HG02870 (cell line): Measurements from ENCODE around the gene NKAIN1.
"Not testable (repeated sequence)": the region's sequence is repeated elsewhere in the genome, so short reads cannot be mapped to it uniquely, and the experiment has no call there.

Experiments
- ATAC-seq: cut with Tn5 transposase; IDR thresholded peaks from one replicate; pipeline ENCODE4 v1.9.1; 2021; ENCODE audit warnings: mild to moderate bottlenecking, moderate library complexity; ENCODE audit not compliant: unreplicated experiment

NKAIN1 gene

GRCh38 chr1:31198600-31198999 is 41.1 kb downstream of the NKAIN1 start:
- no peak for ATAC-seq

DNA sequence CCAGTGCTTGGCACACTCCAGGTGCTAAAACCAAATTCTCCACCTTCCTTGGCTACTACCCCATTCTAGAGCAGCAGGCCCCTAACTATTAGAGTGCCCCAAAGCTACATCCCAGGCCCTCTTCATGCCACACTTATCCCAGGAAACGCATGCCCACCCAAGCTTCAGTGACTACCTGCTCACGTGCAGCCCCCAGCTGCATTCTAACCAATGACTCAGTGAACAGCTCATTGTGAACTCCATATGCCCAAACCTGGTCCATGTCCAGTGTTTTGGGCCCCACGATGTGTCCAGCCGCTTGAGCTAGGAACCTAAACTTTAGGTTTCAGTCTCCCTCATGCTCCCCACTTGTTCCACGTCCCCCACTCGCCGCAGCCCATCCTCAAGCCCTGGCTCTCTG is 41.5 kb downstream of the NKAIN1 start:
- no peak for ATAC-seq

- no peak for ATAC-seq
These were observed 43.0 kb downstream of the NKAIN1 start for GRCh38 chr1:31196685-31197084.

DNA sequence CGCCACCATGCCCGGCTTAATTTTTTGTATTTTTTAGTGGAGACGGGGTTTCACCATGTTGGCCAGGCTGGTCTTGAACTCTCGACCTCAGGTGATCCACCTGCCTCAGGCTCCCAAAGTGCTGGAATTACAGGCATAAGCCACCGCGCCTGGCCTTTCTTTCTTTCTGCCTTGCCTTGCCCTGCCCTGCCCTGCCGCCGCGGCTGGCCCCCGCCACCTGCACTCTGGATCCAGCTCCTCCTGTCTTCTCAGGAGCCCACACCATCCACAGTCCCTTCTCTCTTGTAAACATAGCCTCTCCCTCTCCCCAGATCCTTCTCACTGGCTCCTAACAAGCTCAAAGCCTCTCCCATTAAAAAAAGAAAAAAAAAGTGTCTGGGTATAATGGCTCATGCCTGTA is 44.4 kb downstream of the NKAIN1 start:
- ATAC-seq, result not testable (repeated sequence)

DNA sequence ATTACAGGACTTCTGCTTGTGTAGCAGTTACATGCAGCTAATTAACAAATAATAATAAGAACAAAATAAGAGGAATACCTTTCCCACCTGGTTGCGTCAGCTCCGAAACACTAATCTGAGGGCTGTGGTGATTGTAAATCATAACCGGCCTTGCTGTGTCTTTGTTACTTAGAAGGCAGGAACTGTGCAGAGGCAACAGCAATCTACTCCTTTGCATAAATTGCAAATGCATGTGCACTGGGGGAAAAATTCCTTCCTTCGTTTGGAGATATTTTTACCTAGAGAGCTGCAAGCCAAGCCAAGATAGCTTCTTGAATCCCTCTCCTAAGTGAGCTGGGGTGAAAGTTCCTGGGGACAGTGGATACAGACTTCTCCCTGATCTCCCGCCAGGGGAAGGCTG is 46.0 kb downstream of the NKAIN1 start:
- ATAC-seq, result no peak

GRCh38 chr1:31191281-31191680 is 48.4 kb downstream of the NKAIN1 start:
- ATAC-seq, result no peak

GRCh38 chr1:31189696-31190674 is 49.7 kb downstream of the NKAIN1 start:
- no peak for ATAC-seq

GRCh38 chr1:31183927-31184554 is 55.6 kb downstream of the NKAIN1 start:
- ATAC-seq, result no peak

DNA sequence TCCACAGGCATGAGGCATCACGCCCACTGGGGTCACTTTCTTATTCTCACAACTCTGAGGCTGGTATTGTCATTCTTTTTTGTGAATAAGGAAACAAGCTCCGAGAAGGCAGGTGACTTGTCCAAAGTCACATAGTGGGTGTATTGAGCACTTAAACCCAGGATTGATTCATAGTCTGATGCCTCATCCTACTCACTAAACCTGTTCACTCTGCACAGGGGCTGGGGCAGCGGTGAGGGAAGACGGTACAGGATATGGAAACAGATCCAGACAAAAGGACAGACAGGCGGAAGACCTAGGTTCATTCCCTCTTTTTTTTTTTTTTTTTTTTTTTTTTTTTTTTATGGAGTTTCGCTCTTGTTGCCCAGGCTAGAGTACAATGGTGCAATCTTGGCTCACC is 56.6 kb downstream of the NKAIN1 start:
- ATAC-seq, result no peak

DNA sequence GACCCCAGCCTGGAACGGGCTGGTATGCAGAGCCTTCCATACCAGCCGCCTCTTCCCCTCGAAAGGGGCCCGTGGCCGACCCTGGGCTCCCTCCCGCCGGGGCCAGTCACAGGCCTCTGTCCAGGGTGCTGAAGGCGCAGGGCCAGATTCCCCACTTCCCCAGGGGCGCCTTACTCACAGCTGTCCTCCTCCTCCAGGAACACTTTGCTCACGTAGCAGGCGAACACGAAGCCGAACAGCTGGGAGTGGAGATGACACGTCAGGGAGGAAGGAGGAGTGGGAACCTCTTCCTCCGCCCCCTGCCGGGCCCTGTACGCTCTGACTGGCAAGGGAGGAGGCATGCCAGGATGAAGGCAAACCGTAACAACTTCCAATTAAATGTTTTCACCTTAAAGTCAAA is 57.3 kb downstream of the NKAIN1 start:
- no peak for ATAC-seq

DNA sequence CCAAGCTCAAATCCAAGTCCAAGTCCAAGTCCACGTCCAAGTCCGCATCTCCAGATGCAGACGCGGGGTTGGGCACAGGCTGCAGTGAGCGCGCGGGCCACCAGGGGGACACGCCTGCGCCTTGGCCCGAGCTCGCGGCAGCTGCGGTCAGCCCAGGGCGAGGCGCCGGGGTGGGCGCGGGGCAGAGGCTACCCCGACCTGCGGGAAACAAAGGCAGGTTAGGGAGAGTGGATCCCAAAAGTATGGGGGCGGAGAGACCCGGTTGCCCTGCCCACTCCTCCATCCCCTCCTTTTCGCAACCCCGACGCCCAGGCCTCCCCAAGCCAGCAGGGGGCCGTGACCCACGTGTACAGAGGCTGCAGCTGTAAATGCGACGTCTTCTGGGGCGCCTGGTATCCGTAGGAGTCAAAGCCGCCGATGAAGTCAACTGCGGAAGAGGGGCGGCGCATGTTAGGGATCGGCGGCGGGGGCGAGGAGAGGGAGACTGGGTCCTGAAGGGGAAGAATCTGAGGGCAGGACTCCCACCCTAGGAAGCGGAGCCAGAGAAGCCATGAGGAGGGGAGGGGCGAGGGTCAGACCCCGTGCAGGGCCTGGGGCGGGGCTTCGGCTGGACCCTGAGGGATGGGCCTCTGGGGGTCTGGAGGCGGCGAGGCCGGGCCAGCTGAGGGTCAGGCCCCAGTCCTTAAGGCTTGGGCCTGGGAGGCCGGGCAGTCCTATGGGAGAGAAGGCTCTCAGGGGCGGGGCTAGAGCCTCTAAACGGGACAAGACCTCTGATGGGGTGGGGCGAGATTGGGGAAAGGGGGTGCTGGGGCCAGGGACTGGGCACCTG is 58.0 kb downstream of the NKAIN1 start:
- ATAC-seq, result no peak

GRCh38 chr1:31180338-31180737 is 59.3 kb downstream of the NKAIN1 start:
- no peak for ATAC-seq

DNA sequence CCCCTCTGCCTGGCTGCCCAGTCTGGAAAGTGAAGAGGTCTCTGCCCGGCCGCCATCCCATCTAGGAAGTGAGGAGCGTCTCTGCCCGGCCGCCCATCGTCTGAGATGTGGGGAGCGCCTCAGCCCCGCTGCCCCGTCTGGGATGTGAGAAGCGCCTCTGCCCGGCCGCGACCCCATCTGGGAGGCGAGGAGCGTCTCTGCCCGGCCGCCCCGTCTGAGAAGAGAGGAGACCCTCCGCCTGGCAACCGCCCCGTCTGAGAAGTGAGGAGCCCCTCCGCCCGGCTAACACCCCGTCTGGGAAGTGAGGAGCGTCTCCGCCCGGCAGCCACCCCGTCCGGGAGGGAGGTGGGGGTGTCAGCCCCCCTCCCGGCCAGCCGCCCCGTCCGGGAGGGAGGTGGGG is 63.4 kb downstream of the NKAIN1 start:
- ATAC-seq, result not testable (repeated sequence)

- no peak for ATAC-seq
These were observed 69.3 kb downstream of the NKAIN1 start for GRCh38 chr1:31170486-31170735.

DNA sequence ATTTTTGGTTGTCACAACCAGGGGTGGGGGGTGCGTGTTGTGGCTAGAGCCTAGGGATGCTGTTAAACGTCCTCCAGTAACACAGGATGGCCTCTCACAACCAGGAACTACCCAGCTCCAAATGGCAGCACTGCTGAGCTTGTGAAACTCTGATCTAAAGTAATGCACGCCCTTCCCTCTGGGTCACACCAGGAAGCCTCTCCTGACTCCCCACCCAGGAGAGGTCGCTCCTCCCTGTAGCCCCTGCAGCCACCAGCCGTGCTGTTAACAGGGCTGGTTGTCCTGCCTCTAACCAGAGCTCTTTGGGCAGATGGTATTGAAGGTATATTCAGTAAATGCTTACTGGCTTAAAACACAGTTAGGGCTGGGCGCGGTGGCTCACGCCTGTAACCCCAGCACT is 73.2 kb downstream of the NKAIN1 start:
- ATAC-seq, result no peak

DNA sequence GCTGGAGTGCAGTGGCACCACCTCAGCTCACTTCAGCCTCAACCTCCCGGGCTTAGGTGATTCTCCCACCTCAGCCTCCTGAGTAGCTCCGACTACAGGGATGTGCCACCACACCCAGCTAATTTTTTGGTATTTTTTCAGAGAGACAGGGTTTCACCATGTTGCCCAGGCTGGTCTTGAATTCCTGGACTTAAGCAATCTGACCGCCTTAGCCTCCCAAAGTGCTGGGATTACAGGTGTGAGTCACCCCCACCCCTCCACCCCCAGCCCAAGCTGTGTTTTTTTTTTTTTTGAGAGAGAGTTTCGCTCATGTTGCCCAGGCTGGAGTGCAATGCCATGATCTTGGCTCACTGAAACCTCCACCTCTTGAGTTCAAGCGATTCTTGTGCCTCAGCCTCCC is 75.4 kb downstream of the NKAIN1 start:
- no peak for ATAC-seq

DNA sequence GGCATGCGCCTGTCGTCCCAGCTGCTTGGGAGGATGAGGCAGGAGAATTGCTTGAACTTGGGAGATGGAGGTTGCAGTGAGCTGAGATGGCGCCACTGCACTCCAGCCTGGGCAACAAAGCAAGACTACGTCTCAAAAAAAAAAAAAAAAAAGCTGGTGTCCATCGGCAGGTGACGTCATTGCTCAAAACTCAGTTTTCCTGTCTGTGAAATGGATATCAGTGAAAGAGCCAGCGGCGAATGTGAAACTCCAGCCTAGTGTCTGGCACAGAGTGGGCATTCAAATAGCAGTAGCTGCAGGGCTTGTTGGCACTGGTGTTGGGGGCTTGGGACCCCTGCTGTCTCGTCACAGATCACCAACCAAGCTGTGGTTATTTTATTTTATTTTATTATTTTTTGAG is 75.8 kb downstream of the NKAIN1 start:
- no peak for ATAC-seq

DNA sequence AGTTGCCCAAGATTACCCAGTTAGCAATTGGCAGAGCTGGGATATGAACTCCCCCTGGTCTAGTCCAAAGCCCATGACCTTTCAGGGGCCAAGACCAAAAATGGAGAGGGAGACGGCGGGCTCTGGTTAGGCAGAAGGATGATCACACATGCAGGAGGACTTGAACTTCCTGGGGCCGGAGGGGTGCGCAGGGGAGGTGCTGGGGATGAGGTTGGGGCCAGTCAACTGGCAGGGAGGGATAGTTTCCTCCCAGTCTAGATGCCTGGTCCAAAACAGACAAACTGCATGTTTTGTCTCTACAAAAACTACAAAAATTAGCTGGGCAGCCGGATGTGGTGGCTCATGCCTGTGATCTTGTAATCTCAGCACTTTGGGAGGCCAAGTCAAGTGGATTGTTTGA is 78.1 kb downstream of the NKAIN1 start:
- ATAC-seq, result no peak

DNA sequence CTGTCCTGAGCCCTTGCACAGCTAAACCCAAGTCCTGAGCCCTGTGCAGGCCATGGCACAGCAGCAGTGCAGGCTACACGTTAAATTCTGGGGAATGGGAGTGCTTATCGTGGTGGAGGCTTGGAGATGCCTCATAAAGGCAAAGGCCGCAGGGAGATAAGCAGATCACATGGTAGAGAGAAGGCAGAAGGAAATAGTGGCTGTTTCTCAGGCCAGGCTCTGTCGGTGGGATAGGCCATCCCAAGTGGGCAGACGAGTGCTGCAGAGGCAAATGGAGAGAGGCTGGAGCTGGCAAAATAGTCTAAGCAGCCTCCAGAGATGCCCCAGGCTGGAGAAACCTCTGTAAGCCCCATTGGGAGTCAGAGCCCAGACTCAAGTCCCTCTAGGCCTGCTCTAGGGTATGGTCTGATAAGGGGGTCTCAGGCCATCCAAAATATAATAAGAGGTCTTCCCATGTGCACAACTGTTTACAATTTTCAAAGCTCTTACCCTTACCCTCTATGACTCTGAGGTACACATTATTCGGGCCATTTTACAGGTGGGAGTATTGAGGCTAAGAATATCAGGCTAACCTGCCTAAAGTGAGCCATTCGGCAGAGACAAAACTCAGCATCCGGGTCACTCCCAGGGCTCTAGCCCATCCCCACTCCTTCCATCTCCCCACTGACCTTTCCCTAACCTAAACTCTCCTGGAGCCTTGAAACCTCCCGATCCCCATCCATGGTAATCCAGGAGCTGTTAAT is 79.6 kb downstream of the NKAIN1 start:
- ATAC-seq, result no peak

- no peak for ATAC-seq
These were observed 80.4 kb downstream of the NKAIN1 start for GRCh38 chr1:31159323-31159722.

GRCh38 chr1:31155216-31155806 is 84.4 kb downstream of the NKAIN1 start:
- no peak for ATAC-seq
